Stimulated activated CD8-positive, alpha-beta memory T cell treated with anti-CD3 and anti-CD28 coated beads, Interleukin-7, amount 100 ng/mL, for 24 hours (primary cell): ENCODE data around the gene PPIG.
"Not testable (repeated sequence)": the region's sequence is repeated elsewhere in the genome, so short reads cannot be mapped to it uniquely, and the experiment has no call there.

Experiments
- DNase-seq: peaks from one replicate; pipeline ENCODE4 v3.0.0-alpha.2; 2020; ENCODE audit warnings: low read depth

Gene PPIG

GRCh38 chr2:169596546-169596945 is 12.4 kb downstream of the PPIG start:
- not testable (repeated sequence) for DNase-seq

- no peak for DNase-seq
Observed at GRCh38 chr2:169598982-169599381, 14.8 kb downstream of the PPIG start.

- no peak for DNase-seq
Observed at GRCh38 chr2:169599568-169599967, 15.4 kb downstream of the PPIG start.

- DNase-seq, result no peak
Observed at GRCh38 chr2:169609264-169609663, 25.1 kb downstream of the PPIG start.

GRCh38 chr2:169613876-169614275 is 29.7 kb downstream of the PPIG start:
- no peak for DNase-seq

GRCh38 chr2:169615982-169616381 is 31.8 kb downstream of the PPIG start:
- DNase-seq, result not testable (repeated sequence)

- DNase-seq, result no peak
Observed at GRCh38 chr2:169619946-169620345, 35.8 kb downstream of the PPIG start.

GRCh38 chr2:169620509-169620908 is 36.4 kb downstream of the PPIG start:
- DNase-seq, result no peak

GRCh38 chr2:169623235-169623634 is 39.1 kb downstream of the PPIG start:
- no peak for DNase-seq

GRCh38 chr2:169625781-169626180 is 41.6 kb downstream of the PPIG start:
- DNase-seq, result no peak

GRCh38 chr2:169636440-169637097 is 52.4 kb downstream of the PPIG start:
- no peak for DNase-seq

GRCh38 chr2:169637620-169638019 is 53.5 kb downstream of the PPIG start:
- no peak for DNase-seq

GRCh38 chr2:169640104-169640503 is 56.0 kb downstream of the PPIG start:
- no peak for DNase-seq

GRCh38 chr2:169641464-169641863 is 57.3 kb downstream of the PPIG start:
- DNase-seq, result no peak

GRCh38 chr2:169644173-169644572 is 60.0 kb downstream of the PPIG start:
- DNase-seq, result no peak

GRCh38 chr2:169647496-169647895 is 63.3 kb downstream of the PPIG start:
- DNase-seq, result no peak

GRCh38 chr2:169649278-169649677 is 65.1 kb downstream of the PPIG start:
- no peak for DNase-seq

- no peak for DNase-seq
Observed at GRCh38 chr2:169653636-169654035, 69.5 kb downstream of the PPIG start.

GRCh38 chr2:169656164-169656563 is 72.0 kb downstream of the PPIG start:
- no peak for DNase-seq

- no peak for DNase-seq
Observed at GRCh38 chr2:169658877-169659276, 74.7 kb downstream of the PPIG start.

GRCh38 chr2:169659320-169659719 is 75.2 kb downstream of the PPIG start:
- no peak for DNase-seq

GRCh38 chr2:169661265-169661664 is 77.1 kb downstream of the PPIG start:
- DNase-seq, result no peak

GRCh38 chr2:169662744-169663143 is 78.6 kb downstream of the PPIG start:
- no peak for DNase-seq

GRCh38 chr2:169663247-169663646 is 79.1 kb downstream of the PPIG start:
- no peak for DNase-seq

GRCh38 chr2:169664600-169664977 is 80.4 kb downstream of the PPIG start:
- DNase-seq, result no peak
